Heart right ventricle (tissue), 16 donors: ENCODE measurements around the gene VWA7. TPM values are rescaled to one million over a fixed set of nuclear protein-coding genes. Genes with fewer than 3 reads are reported as not detected.
A peak's percentile ranks its signal among the peaks of the same experiment; 100 is the strongest.

ENCODE experiments used
- ATAC-seq, 8 donors: fragments of 200-7000 bp; cut with Tn5 transposase; one replicate each; pipeline ENCODE4 v1.9.1; 2020; ENCODE audit warnings: mild to moderate bottlenecking in 8 of 8, moderate library complexity in 8 of 8, moderate number of reproducible peaks in 1 of 8
- DNase-seq, 2 donors: peaks; one replicate each; pipeline ENCODE4 v3.0.0-alpha.2; 2020
- H3K27ac ChIP-seq, 10 donors: fragments of 200-600 bp; sonication (generic) in 2 of 10; one replicate each; pipeline versions ENCODE4 v1.5.0 to v1.8.0; 2020 to 2022; ENCODE audit warnings: mild to moderate bottlenecking in 3 of 10
- H3K27me3 ChIP-seq, 7 donors: fragments of 200-600 bp; one replicate each; pipeline ENCODE4 v1.8.0; 2021 to 2022; ENCODE audit warnings: mild to moderate bottlenecking in 2 of 7
- H3K36me3 ChIP-seq, 9 donors: fragments of 200-600 bp; sonication (generic) in 1 of 9; one replicate each; pipeline versions ENCODE4 v1.5.0 to v1.8.0; 2020 to 2022; ENCODE audit warnings: mild to moderate bottlenecking in 2 of 9
- H3K4me1 ChIP-seq, 9 donors: fragments of 200-600 bp; sonication (generic) in 1 of 9; one replicate each; pipeline versions ENCODE4 v1.5.0 to v1.8.0; 2020 to 2022; ENCODE audit warnings: mild to moderate bottlenecking in 4 of 9
- H3K4me3 ChIP-seq, 10 donors: fragments of 200-600 bp; sonication (generic) in 2 of 10; one replicate each; pipeline versions ENCODE4 v1.5.0 to v1.8.0; 2020 to 2022; ENCODE audit warnings: mild to moderate bottlenecking in 7 of 10, moderate library complexity in 2 of 10
- H3K9me3 ChIP-seq, 11 donors: fragments of 200-600 bp in 10 of 11; sonication (generic) in 2 of 11; one replicate each; pipeline versions ENCODE4 v1.5.0 to v1.8.0; 2013 to 2022; ENCODE audit warnings: mild to moderate bottlenecking in 2 of 11, control low read depth in 1 of 11, moderate library complexity in 1 of 11
- WGBS, 2 donors: extraction: QIAGEN DNeasy Blood & Tissue Kit; methylation state at CpG; one replicate each; pipeline ENCODE4 v1.1.7; 2013; ENCODE audit warnings: inconsistent platforms in 1 of 2; 5-methylcytosine and 5-hydroxymethylcytosine counted together
- intact Hi-C, 10 donors: fragments of 100-400 bp; cut with DNase I; formaldehyde crosslinking; loops; one replicate each; pipeline versions ENCODE4 v1.11.1 to v1.14.2; 2022
- polyA plus RNA-seq, 2 donors: library from polyadenylated mRNA; stranded (reverse); fragments of 200-250 nt; gene quantifications; one replicate each; pipeline ENCODE4 v1.2.3, GENCODE V29; 2013
- total RNA-seq, 10 donors: library from RNA; stranded (reverse); fragmentation: NEBNext Ultra II Directional in 3 of 10; extraction: Animal tissue kit (Norgen Biotek cat#: 25700) in 3 of 10; gene quantifications; one replicate each; pipeline versions ENCODE4 v1.2.1 to v1.2.4, GENCODE V29; 2021 to 2023
- TF ChIP-seq, protein P1 (sequence below), 9 donors: fragments of 200-600 bp; sonication (generic) in 2 of 9; IDR thresholded peaks; one replicate each; pipeline versions ENCODE4 v1.5.0 to v1.8.0; 2021 to 2022; ENCODE audit warnings: antibody characterized with exemption in 9 of 9, mild to moderate bottlenecking in 5 of 9, moderate library complexity in 1 of 9
- donor health status: Arrhythmogenic right ventricular cardiomyopathy.
- donor health status: ischemic (EF 13 %, LVEDD 7.1; RV severe dilation, severe dysfunction).
- donor health status: healthy with polysubstance abuse.
- donor health status: DM: no; HTN: yes; CAD: no.
- donor health status: DM: no; HTN: no; CAD: no.
- donor health status: ischemic (EF 25% LVEDD 6.9; RV normal size, moderate dysfunction).
- donor health status: ischemic (EF 25% LVEDD 5.7; RV mildly dilated, moderate dysfunction).
- donor health status: healthy.
- donor health status: DM: yes; HTN: yes; CAD: no.
- donor health status: Ischemic cardiomyopathy.
- donor health status: ischemic (EF 35%, LVEDD 5.7; RV mildly dilated, moderate dysfunction).
- donor health status: nonischemic (EF 11% LVEDD 7.7; RV severe dilation, severe dysfunction).
- donor health status: DM: yes; HTN: yes; CAD: no.
- donor health status: PGD.
- donor health status: ischemic (EF 29% LVEDD 5.4; RV normal size, mild dysfunction).
- donor health status: nonischemic (EF 23%, LVEDD 6.1; RV moderate dilation, normal function).

Gene VWA7
- total and polyA plus RNA-seq, 12 donors: 2.2 to 28.3 (median 17.3) TPM

DNA sequence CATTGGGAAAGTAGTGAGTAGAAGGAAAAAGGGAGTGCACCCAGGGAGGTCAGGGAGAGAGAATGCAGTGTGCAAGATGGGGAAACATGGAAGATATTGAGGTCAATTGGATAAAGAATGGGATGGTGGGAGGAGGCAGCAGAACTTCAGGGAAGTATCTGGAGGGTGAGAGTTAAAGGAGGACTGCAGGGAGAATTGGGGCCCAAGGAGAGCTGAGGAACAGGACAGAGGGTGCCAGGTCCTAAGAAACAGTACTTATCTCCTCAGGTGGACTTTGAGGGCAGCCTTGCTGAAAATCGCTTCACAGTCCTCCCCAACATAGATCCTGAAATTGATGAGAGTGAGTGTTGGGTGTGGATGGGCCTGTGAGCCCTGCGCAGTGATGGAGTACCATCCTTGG, 18.8 kb downstream of the VWA7 start:
- ATAC-seq: no peak
- H3K9me3 ChIP-seq: no peaks in the 10 kb centered on the region
- 95 to 97% methylated on average over 2 of the region's 2 CpGs for WGBS, 2 donors
- no peaks in the 10 kb centered on the region for H3K27me3 ChIP-seq
- no peak overlapping the region for H3K27ac ChIP-seq
- TF ChIP-seq, protein P1, sequence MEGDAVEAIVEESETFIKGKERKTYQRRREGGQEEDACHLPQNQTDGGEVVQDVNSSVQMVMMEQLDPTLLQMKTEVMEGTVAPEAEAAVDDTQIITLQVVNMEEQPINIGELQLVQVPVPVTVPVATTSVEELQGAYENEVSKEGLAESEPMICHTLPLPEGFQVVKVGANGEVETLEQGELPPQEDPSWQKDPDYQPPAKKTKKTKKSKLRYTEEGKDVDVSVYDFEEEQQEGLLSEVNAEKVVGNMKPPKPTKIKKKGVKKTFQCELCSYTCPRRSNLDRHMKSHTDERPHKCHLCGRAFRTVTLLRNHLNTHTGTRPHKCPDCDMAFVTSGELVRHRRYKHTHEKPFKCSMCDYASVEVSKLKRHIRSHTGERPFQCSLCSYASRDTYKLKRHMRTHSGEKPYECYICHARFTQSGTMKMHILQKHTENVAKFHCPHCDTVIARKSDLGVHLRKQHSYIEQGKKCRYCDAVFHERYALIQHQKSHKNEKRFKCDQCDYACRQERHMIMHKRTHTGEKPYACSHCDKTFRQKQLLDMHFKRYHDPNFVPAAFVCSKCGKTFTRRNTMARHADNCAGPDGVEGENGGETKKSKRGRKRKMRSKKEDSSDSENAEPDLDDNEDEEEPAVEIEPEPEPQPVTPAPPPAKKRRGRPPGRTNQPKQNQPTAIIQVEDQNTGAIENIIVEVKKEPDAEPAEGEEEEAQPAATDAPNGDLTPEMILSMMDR (IDR thresholded peaks at IDR 0.05): no peak
- H3K36me3 ChIP-seq: peaks cover 0 to 17% (median 0%) of the 10 kb centered on the region in 9 donors
- H3K4me3 ChIP-seq: no peak overlapping the region
- intact Hi-C loops: no loop called here
- H3K4me1 ChIP-seq: peaks cover 0 to 6% (median 3%) of the 10 kb centered on the region in 9 donors
- DNase-seq: no peak

DNA sequence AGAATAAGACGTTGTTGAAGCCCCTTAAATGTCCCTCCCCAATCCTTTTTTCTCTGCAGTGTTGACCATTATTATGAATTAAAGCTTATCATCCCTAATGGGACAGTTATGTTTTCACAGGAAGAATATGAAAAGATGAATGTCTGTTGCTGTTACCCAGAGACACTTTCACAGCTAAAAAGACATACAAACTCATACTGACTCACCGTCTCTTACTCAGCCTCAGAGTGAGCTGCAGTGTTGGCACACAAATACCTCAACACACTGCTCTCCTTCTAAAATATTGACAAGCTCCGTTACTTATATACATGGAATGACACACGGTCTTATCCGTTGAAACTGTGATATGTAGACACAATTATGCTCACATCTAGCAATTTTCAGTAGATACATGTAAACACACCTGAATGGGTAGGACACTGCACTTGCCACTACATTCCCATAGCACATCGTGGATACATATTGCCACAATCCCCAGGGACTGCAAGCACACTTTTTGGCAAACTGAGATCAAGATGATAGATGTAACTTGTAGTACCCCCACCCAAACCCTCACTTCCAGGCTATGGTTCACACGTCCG, 24.3 kb downstream of the VWA7 start:
- H3K4me3 ChIP-seq: no peak overlapping the region
- 77% methylated on average over 8 of the region's 8 CpGs for WGBS, 2 donors
- no peaks in the 10 kb centered on the region for H3K9me3 ChIP-seq
- no peak for ATAC-seq
- H3K27ac ChIP-seq: no peak overlapping the region
- H3K4me1 ChIP-seq: no peaks in the 10 kb centered on the region
- H3K36me3 ChIP-seq: no peaks in the 10 kb centered on the region
- intact Hi-C loops: no loop called here
- TF ChIP-seq, protein P1 (IDR thresholded peaks at IDR 0.05): no peak
- no peaks in the 10 kb centered on the region for H3K27me3 ChIP-seq
- DNase-seq: no peak

DNA sequence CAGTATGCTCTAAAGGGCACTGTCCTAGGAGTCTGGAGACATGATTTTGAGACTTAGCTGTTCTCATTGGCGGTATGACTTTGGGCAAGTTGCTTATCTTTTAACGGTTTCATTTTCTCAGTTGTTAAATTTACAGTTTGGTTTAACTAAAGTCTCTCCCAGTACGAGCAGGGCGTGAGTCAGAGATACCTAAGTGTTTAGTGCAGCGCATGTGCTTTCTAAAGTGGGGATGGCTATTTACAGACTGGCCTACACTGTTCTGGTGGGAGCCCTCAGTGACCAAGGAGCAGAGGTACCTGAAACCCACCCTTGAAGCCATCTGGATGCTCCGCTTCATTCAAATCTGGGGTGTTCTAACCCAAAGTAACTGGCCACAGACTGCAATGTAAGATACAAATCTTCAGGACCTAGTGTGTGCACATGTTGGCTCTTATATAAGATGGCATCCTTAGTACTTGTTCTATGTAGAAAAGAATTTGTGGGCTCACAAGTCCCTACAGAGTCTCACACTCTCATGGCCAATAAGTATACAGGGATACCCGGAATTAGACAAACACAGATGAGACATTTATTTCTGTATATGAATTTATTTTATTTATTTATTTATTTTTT, 26.6 kb downstream of the VWA7 start:
- ATAC-seq (peak in 2 of 8 donors; percentile 53 to 58), DNase-seq (no peak)
- peaks cover 0 to 8% (median 0%) of the 10 kb centered on the region in 9 donors for H3K36me3 ChIP-seq
- no peak overlapping the region for H3K4me3 ChIP-seq
- no peaks in the 10 kb centered on the region for H3K4me1 ChIP-seq
- no peaks in the 10 kb centered on the region for H3K9me3 ChIP-seq
- TF ChIP-seq, protein P1 (IDR thresholded peaks at IDR 0.05): no peak
- intact Hi-C loops: no loop called here
- 86 to 87% methylated on average over 7 of the region's 7 CpGs for WGBS, 2 donors
- H3K27ac ChIP-seq: no peak overlapping the region
- no peaks in the 10 kb centered on the region for H3K27me3 ChIP-seq

DNA sequence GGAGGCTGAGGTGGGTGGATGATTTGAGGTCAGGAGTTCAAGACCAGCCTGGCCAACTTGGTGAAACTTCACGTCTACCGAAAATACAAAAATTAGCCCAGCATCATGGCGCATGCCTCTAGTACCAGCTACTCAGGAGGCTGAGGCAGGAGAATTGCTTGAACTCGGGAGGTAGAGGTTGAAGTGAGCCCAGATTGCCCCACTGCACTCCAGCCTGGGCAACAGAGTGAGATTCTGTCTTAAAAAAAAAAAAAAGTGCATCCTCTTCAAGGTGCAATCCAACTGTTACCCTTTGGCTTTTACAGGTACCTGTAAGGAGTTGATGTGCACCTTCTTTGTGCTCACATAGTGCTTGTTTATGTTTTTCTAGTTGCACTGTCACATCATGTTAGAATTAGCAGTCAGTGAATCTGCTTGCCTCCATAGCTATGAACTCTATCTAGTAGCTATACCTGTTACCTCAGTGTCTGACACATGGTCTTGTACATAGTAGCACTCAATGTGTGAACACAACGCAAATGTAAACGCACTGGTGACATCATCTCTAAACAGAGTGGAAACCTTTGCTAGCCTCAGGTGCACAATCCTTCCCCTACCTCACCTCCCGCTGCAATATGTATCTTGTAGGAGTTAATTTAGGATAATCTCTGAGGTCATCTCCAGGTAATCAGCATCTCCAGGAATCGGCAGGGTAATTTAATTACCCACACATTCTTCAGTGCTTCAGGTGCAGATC, 27.7 kb downstream of the VWA7 start:
- Histone ChIP-seq H3K27ac (no peak overlapping the region), H3K4me1 (no peaks in the 10 kb centered on the region), H3K27me3 (no peaks in the 10 kb centered on the region), H3K4me3 (no peak overlapping the region), H3K36me3 (peaks cover 0 to 8% (median 0%) of the 10 kb centered on the region in 9 donors), H3K9me3 (no peaks in the 10 kb centered on the region)
- TF ChIP-seq, protein P1 (IDR thresholded peaks at IDR 0.05): no peak
- ATAC-seq (no peak), DNase-seq (no peak)
- 95% methylated on average over 8 of the region's 8 CpGs for WGBS, 2 donors
- intact Hi-C loops: no loop called here
